ENCODE results near the gene EIF1.

GRCh38 chr17:41648411-41649195 lies 40.1 kb upstream of the EIF1 start:
- TF ChIP-seq USF1 (IDR thresholded peaks at IDR 0.05) = no peak
- no peak for TF ChIP-seq TAF1 (IDR thresholded peaks at IDR 0.05; ENCODE audit: low read depth)
- TF ChIP-seq RAD21 (IDR thresholded peaks at IDR 0.05; ENCODE audit: low read depth) = peak; percentile 91
- TF ChIP-seq, protein P1, sequence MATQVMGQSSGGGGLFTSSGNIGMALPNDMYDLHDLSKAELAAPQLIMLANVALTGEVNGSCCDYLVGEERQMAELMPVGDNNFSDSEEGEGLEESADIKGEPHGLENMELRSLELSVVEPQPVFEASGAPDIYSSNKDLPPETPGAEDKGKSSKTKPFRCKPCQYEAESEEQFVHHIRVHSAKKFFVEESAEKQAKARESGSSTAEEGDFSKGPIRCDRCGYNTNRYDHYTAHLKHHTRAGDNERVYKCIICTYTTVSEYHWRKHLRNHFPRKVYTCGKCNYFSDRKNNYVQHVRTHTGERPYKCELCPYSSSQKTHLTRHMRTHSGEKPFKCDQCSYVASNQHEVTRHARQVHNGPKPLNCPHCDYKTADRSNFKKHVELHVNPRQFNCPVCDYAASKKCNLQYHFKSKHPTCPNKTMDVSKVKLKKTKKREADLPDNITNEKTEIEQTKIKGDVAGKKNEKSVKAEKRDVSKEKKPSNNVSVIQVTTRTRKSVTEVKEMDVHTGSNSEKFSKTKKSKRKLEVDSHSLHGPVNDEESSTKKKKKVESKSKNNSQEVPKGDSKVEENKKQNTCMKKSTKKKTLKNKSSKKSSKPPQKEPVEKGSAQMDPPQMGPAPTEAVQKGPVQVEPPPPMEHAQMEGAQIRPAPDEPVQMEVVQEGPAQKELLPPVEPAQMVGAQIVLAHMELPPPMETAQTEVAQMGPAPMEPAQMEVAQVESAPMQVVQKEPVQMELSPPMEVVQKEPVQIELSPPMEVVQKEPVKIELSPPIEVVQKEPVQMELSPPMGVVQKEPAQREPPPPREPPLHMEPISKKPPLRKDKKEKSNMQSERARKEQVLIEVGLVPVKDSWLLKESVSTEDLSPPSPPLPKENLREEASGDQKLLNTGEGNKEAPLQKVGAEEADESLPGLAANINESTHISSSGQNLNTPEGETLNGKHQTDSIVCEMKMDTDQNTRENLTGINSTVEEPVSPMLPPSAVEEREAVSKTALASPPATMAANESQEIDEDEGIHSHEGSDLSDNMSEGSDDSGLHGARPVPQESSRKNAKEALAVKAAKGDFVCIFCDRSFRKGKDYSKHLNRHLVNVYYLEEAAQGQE (IDR thresholded peaks at IDR 0.05; ENCODE audit: low read depth) = no peak
- TF ChIP-seq TCF12 (IDR thresholded peaks at IDR 0.05; ENCODE audit: low read depth) = peak; percentile 25; the same call in 1 of the 2 replicates

All from Ishikawa (cell line).